SK-N-SH (cell line): ENCODE measurements around the gene KCNG4. TPM values are rescaled to one million over a fixed set of nuclear protein-coding genes. Genes with fewer than 3 reads are reported as not detected.

Experiments
- CTCF ChIA-PET: fragments of 300-600, 350-600 bp; formaldehyde crosslinking; extraction: SDS; loops from one replicate; lab custom pipeline; 2021; lab: Yijun Ruan, JAX
- POLR2A ChIA-PET: fragments of 350-600 bp; sonication (Branson Sonifier 250); formaldehyde crosslinking; extraction: SDS; loops from one replicate; lab custom pipeline; 2020; ENCODE audit warnings: antibody characterized with exemption, inconsistent platforms; lab: Yijun Ruan, JAX
- DNase-seq: peaks from one replicate; pipeline ENCODE4 v3.0.0; 2012
- H2AFZ ChIP-seq: fragments of 200-600 bp; sonication (generic); 2 replicates; pipeline ENCODE4 v1.8.1; 2016; ENCODE audit warnings: antibody characterized with exemption, mild to moderate bottlenecking, low read depth
- H3F3A ChIP-seq: fragments of 200-600 bp; sonication (generic); replicated peaks from 2 replicates; pipeline ENCODE3; 2016; ENCODE audit warnings: antibody characterized with exemption, mild to moderate bottlenecking; ENCODE audit not compliant: insufficient read depth
- H3K27ac ChIP-seq, 2 experiments: fragments of 200-500 bp in 1 of 2; fragments of 200-600 bp in 1 of 2; sonication (Bioruptor generic) in 1 of 2; sonication (generic), shearing (Covaris generic) in 1 of 2; 2 replicates each; pipeline versions ENCODE4 v1.5.1 to v1.6.1; 2014 to 2016; ENCODE audit warnings: low read depth in 2 of 2, inconsistent platforms in 1 of 2, low read length in 1 of 2, mild to moderate bottlenecking in 1 of 2, mixed read lengths in 1 of 2
- H3K27me3 ChIP-seq: fragments of 200-600 bp; sonication (generic), shearing (Covaris generic); 2 replicates; pipeline ENCODE4 v1.6.1; 2016; ENCODE audit warnings: mixed run types; ENCODE audit not compliant: insufficient read depth
- H3K36me3 ChIP-seq, 2 experiments: fragments of 200-500 bp in 1 of 2; fragments of 200-600 bp in 1 of 2; sonication (Bioruptor generic) in 1 of 2; sonication (generic) in 1 of 2; replicated peaks in 1 of 2; 2 replicates each; pipeline versions ENCODE3 to v1.5.1; 2014 to 2016; ENCODE audit warnings: low read length in 1 of 2, mild to moderate bottlenecking in 1 of 2; ENCODE audit not compliant: insufficient read depth in 2 of 2, control insufficient read depth in 1 of 2
- H3K4me1 ChIP-seq, 2 experiments: fragments of 200-500 bp in 1 of 2; fragments of 200-600 bp in 1 of 2; sonication (Bioruptor generic) in 1 of 2; sonication (generic), shearing (Covaris generic) in 1 of 2; 2 replicates each; pipeline versions ENCODE4 v1.5.1 to v1.6.1; 2014 to 2016; ENCODE audit warnings: low read depth in 1 of 2, low read length in 1 of 2, mixed run types in 1 of 2; ENCODE audit not compliant: insufficient read depth in 2 of 2, control insufficient read depth in 1 of 2
- H3K4me2 ChIP-seq: fragments of 200-600 bp; sonication (generic), shearing (Covaris generic); 2 replicates; pipeline ENCODE4 v1.6.1; 2017; ENCODE audit warnings: mixed run types
- H3K4me3 ChIP-seq, 2 experiments: fragments of 200-500 bp in 1 of 2; fragments of 200-600 bp in 1 of 2; sonication (Bioruptor generic) in 1 of 2; sonication (generic), shearing (Covaris generic) in 1 of 2; 2 replicates each; pipeline versions ENCODE4 v1.5.1 to v1.8.1; 2014 to 2016; ENCODE audit warnings: low read depth in 2 of 2, inconsistent platforms in 1 of 2, low read length in 1 of 2, mild to moderate bottlenecking in 1 of 2, mixed read lengths in 1 of 2, moderate library complexity in 1 of 2
- H3K79me2 ChIP-seq: fragments of 200-600 bp; sonication (generic); 2 replicates; pipeline ENCODE4 v1.8.1; 2017; ENCODE audit warnings: mild to moderate bottlenecking; ENCODE audit not compliant: insufficient read depth
- H3K9ac ChIP-seq: fragments of 200-600 bp; sonication (generic); 2 replicates; pipeline ENCODE4 v1.6.1; 2017; ENCODE audit warnings: mixed run types
- H3K9me2 ChIP-seq: fragments of 200-600 bp; sonication (generic); 2 replicates; pipeline ENCODE4 v1.6.1; 2017; ENCODE audit warnings: mixed run types
- H3K9me3 ChIP-seq: fragments of 200-600 bp; sonication (generic); 2 replicates; pipeline ENCODE4 v1.6.1; 2017; ENCODE audit warnings: mixed run types, mild to moderate bottlenecking, moderate library complexity
- H4K20me1 ChIP-seq: fragments of 200-600 bp; sonication (generic); 2 replicates; pipeline ENCODE4 v1.6.1; 2017; ENCODE audit warnings: mild to moderate bottlenecking, mixed run types; ENCODE audit not compliant: insufficient read depth
- EP300 ChIP-seq, 2 experiments: IDR thresholded peaks; 2 replicates each; pipeline versions ENCODE4 v1.4.0 to v1.6.1; 2012; ENCODE audit warnings: borderline replicate concordance in 1 of 2, low read depth in 1 of 2, low read length in 1 of 2
- EZH2phosphoT487 ChIP-seq: fragments of 200-600 bp; sonication (generic); IDR thresholded peaks from 2 replicates; pipeline ENCODE4 v1.6.1; 2017; ENCODE audit warnings: low read depth, mixed run types, mild to moderate bottlenecking, antibody characterized with exemption, moderate library complexity, borderline replicate concordance
- GATA2 ChIP-seq: sonication (generic); formaldehyde crosslinking; IDR thresholded peaks from 2 replicates; pipeline ENCODE4 v1.5.0; 2020; ENCODE audit warnings: mild to moderate bottlenecking, missing genetic modification reagents
- NRF1 ChIP-seq: IDR thresholded peaks from 2 replicates; pipeline ENCODE4 v1.6.1; 2012; ENCODE audit warnings: low read depth, mild to moderate bottlenecking, low read length
- PBX3 ChIP-seq: IDR thresholded peaks from 2 replicates; pipeline ENCODE4; 2012
- TAF1 ChIP-seq: IDR thresholded peaks from 2 replicates; pipeline ENCODE4 v1.6.1; 2012; ENCODE audit warnings: low read depth, mild to moderate bottlenecking, low read length, moderate library complexity, borderline replicate concordance
- WGBS: methylation state at CpG from one replicate; pipeline ENCODE4 v1.1.6; 2017; ENCODE audit warnings: low lambda C conversion rate; 5-methylcytosine and 5-hydroxymethylcytosine counted together
- polyA plus RNA-seq, 3 experiments: library from polyadenylated mRNA; depleted of rRNA; stranded (reverse); fragments of >200 nt; gene quantifications; 2 replicates each; pipeline ENCODE4 v1.2.3, GENCODE V29; 2012
- TF ChIP-seq, protein P1 (sequence below): fragments of 150-350 bp; IDR thresholded peaks from 2 replicates; pipeline ENCODE4 v1.6.1; 2017; ENCODE audit warnings: antibody characterized with exemption, low read length, low read depth, borderline replicate concordance
- TF ChIP-seq, protein P2 (sequence below): IDR thresholded peaks from 2 replicates; pipeline ENCODE4 v1.4.0; 2012; ENCODE audit warnings: low read depth
- TF ChIP-seq, protein P3 (sequence below): IDR thresholded peaks from 2 replicates; pipeline ENCODE4 v1.6.1; 2012; ENCODE audit warnings: mild to moderate bottlenecking, low read depth, low read length, moderate library complexity

KCNG4 gene
- polyA plus RNA-seq, 1 of the 3 experiments (the other 2 are of a cell fraction), result not detected

DNA sequence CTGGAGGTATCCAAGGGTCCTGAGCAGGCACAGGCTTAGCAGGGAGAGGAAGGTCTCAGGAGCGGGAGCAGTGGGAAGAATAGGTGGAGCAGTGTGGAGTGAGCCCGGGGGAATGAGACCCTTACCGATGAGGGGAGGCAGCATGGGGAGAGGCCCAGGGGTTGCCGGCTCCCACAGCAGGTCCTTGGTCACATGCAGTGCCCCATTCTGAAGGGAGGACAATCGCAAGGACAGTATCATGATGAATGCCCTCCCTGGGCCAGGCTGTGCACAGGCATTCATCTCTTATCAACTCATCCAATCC, 56.3 kb downstream of the KCNG4 start:
- Histone ChIP-seq H3K4me2 (no peak overlapping the region), H3K27ac (no peak overlapping the region), H3K9me2 (no peaks in the 10 kb centered on the region), H3K4me1 (peaks cover 0 to 11% of the 10 kb centered on the region in 2 experiments; a peak in 1 of 4 replicates), H3K4me3 (no peak overlapping the region), H2AFZ (no peak overlapping the region), H3K27me3 (no peaks in the 10 kb centered on the region), H3K36me3 (peaks cover 0 to 62% of the 10 kb centered on the region in 2 experiments), H3F3A (no peaks in the 10 kb centered on the region), H4K20me1 (no peaks in the 10 kb centered on the region), H3K79me2 (peaks cover 33% of the 10 kb centered on the region), H3K9me3 (no peaks in the 10 kb centered on the region), H3K9ac (no peak overlapping the region)
- TF ChIP-seq PBX3, result no peak
- TF ChIP-seq, protein P1, sequence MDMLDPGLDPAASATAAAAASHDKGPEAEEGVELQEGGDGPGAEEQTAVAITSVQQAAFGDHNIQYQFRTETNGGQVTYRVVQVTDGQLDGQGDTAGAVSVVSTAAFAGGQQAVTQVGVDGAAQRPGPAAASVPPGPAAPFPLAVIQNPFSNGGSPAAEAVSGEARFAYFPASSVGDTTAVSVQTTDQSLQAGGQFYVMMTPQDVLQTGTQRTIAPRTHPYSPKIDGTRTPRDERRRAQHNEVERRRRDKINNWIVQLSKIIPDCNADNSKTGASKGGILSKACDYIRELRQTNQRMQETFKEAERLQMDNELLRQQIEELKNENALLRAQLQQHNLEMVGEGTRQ, result no peak
- TF ChIP-seq, protein P2, sequence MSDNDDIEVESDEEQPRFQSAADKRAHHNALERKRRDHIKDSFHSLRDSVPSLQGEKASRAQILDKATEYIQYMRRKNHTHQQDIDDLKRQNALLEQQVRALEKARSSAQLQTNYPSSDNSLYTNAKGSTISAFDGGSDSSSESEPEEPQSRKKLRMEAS, result no peak
- TF ChIP-seq NRF1, result no peak
- no peak for TF ChIP-seq EP300 (IDR thresholded peaks at IDR 0.05; ENCODE audit: borderline replicate concordance in 1 of 2, low read depth in 1 of 2, low read length in 1 of 2)
- TF ChIP-seq TAF1, result no peak
- TF ChIP-seq, protein P3, sequence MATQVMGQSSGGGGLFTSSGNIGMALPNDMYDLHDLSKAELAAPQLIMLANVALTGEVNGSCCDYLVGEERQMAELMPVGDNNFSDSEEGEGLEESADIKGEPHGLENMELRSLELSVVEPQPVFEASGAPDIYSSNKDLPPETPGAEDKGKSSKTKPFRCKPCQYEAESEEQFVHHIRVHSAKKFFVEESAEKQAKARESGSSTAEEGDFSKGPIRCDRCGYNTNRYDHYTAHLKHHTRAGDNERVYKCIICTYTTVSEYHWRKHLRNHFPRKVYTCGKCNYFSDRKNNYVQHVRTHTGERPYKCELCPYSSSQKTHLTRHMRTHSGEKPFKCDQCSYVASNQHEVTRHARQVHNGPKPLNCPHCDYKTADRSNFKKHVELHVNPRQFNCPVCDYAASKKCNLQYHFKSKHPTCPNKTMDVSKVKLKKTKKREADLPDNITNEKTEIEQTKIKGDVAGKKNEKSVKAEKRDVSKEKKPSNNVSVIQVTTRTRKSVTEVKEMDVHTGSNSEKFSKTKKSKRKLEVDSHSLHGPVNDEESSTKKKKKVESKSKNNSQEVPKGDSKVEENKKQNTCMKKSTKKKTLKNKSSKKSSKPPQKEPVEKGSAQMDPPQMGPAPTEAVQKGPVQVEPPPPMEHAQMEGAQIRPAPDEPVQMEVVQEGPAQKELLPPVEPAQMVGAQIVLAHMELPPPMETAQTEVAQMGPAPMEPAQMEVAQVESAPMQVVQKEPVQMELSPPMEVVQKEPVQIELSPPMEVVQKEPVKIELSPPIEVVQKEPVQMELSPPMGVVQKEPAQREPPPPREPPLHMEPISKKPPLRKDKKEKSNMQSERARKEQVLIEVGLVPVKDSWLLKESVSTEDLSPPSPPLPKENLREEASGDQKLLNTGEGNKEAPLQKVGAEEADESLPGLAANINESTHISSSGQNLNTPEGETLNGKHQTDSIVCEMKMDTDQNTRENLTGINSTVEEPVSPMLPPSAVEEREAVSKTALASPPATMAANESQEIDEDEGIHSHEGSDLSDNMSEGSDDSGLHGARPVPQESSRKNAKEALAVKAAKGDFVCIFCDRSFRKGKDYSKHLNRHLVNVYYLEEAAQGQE, result no peak
- 77% methylated on average over 5 of the region's 5 CpGs for WGBS
- ChIA-PET POLR2A (no interaction called here), CTCF (interaction anchor here (0.6 to 2.0 kb wide), 7 partner anchors 8 to 317 kb away, joined by 3 to 14 read pairs (median 4); no protein-coding TSS in a partner anchor)
- no peak for DNase-seq

DNA sequence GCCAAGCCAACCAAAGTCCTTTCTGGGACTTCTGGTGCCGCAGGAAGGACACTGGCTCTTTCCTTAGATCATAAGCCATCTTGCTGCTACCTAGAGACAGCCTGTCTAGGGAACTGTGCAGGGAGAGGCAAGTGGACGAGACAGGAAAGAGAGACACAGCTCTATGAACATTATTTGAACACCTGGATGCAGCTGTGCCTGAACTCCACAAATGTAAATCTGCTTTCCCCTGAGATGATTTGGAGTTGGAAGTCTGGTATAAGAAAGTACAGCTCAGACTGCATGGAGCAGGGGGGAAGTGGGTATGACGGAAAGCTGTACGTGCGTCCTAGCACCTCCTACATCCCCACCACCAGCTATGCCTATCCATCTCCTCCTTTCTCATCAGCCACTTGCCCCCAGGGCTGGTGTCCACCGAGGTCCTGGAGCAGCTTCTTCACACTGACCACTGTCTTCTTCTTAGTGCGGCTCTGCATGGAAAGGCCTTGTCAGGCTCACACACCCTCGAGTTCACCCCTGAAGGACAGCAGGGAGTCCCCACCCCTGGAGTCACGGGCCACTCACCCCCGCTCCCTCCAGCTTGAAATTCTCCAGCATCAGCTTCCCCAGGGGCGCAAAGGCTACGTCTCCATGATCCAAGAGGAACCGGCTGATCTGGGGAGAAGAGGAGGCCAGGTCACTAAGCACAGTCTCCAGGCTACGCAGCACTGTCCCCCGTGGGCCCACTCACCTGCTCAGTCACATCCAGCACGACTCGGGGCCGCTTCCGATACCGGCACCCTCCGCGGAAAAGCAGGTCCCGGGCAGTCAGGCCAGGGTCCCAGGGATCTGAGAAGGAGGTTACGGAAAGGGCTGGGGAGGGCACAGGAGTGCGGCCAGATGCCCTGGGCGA, 56.9 kb downstream of the KCNG4 start:
- POLR2A ChIA-PET, result no interaction called here
- CTCF ChIA-PET, result interaction anchor here (0.8 to 2.0 kb wide), 4 partner anchors 8 to 317 kb away, joined by 3 to 14 read pairs (median 4); no protein-coding TSS in a partner anchor
- Histone ChIP-seq H3K9me2 (no peaks in the 10 kb centered on the region), H3F3A (no peaks in the 10 kb centered on the region), H3K36me3 (peaks cover 0 to 65% of the 10 kb centered on the region in 2 experiments), H3K4me2 (no peak overlapping the region), H3K4me3 (no peak overlapping the region), H3K79me2 (peaks cover 33% of the 10 kb centered on the region), H3K4me1 (peaks cover 0 to 11% of the 10 kb centered on the region in 2 experiments; a peak in 1 of 4 replicates), H3K27me3 (no peaks in the 10 kb centered on the region), H3K9me3 (no peaks in the 10 kb centered on the region), H2AFZ (no peak overlapping the region), H3K9ac (no peak overlapping the region), H4K20me1 (0 out of 2 replicates have a peak, but pooled peaks cover 2% of the 10 kb centered on the region), H3K27ac (no peak overlapping the region)
- no peak for DNase-seq
- WGBS, result 97% methylated on average over 23 of the region's 26 CpGs
- no peak for TF ChIP-seq GATA2 (CRISPR knock-in tag)
- TF ChIP-seq EZH2phosphoT487, result no peak
